Measurements from ENCODE around the gene ANKRD44. TPM values are rescaled to one million over a fixed set of nuclear protein-coding genes. Genes with fewer than 3 reads are reported as not detected.

The ANKRD44 gene
- total RNA-seq, 1 donor from 2014 or later, result 11.2 TPM

DNA sequence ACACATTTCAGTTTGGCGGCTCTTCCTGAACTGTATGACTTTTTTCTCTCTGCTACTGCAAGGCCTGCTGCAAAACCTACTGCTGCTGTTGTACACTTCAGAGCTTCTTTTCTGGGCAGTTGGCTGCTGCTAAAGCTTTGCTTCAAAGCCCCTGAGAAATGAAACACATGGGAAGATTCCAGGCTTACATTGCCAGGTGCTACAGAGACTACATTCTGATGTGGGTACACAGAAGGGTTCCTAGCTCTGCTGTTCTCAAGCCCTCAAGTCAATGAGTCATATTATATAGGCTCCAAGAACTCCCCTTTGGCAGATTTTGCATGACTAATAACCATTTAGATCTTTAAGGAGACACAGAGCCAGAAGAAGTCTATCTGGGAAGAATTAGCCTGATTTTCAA lies 371.2 kb downstream of the ANKRD44 start:
- Mint-ChIP-seq H3K4me3 (no peak overlapping the region), H3K9me3 (no peaks in the 10 kb centered on the region), H3K27me3 (ENCODE audit: low read depth) (no peaks in the 10 kb centered on the region), H3K4me1 (no peaks in the 10 kb centered on the region), H3K27ac (ENCODE audit: unreplicated experiment) (no peak overlapping the region), H3K36me3 (ENCODE audit: low read depth) (no peaks in the 10 kb centered on the region)
- no peak for DNase-seq (ENCODE audit: low read depth, low spot score)
- TF ChIP-seq, protein P1, sequence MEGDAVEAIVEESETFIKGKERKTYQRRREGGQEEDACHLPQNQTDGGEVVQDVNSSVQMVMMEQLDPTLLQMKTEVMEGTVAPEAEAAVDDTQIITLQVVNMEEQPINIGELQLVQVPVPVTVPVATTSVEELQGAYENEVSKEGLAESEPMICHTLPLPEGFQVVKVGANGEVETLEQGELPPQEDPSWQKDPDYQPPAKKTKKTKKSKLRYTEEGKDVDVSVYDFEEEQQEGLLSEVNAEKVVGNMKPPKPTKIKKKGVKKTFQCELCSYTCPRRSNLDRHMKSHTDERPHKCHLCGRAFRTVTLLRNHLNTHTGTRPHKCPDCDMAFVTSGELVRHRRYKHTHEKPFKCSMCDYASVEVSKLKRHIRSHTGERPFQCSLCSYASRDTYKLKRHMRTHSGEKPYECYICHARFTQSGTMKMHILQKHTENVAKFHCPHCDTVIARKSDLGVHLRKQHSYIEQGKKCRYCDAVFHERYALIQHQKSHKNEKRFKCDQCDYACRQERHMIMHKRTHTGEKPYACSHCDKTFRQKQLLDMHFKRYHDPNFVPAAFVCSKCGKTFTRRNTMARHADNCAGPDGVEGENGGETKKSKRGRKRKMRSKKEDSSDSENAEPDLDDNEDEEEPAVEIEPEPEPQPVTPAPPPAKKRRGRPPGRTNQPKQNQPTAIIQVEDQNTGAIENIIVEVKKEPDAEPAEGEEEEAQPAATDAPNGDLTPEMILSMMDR (conservative IDR thresholded peaks at IDR 0.05), result no peak

Other genes with a start within 250 kb of the ANKRD44 start
- gene SF3B1, start 124.2 kb upstream of the ANKRD44 start, total RNA-seq, result 323 and 326 TPM in 2 replicates
- gene COQ10B, start 142.8 kb upstream of the ANKRD44 start, total RNA-seq, result 9.1 and 9.4 TPM in 2 replicates
- 563 and 569 TPM in 2 replicates for gene HSPD1, start 189.1 kb upstream of the ANKRD44 start, total RNA-seq
- 186 and 203 TPM in 2 replicates for gene HSPE1, start 189.6 kb upstream of the ANKRD44 start, total RNA-seq
- gene MOB4, start 205.3 kb upstream of the ANKRD44 start, total RNA-seq, result 28.0 and 32.2 TPM in 2 replicates

Data from neural crest cell (in vitro differentiated cells).